Femur (tissue), 1 donor: ENCODE data around the gene PDZD2.

Experiments
- DNase-seq: peaks from one replicate; pipeline ENCODE4 v3.0.0-alpha.2; 2017

The PDZD2 gene

GRCh38 chr5:31833710-31834109 lies 194.8 kb downstream of the PDZD2 start:
- DNase-seq: no peak

GRCh38 chr5:31844622-31845345 lies 205.9 kb downstream of the PDZD2 start:
- no peak for DNase-seq

- DNase-seq: no peak
Measured at GRCh38 chr5:31845361-31845760, 206.4 kb downstream of the PDZD2 start.

DNA sequence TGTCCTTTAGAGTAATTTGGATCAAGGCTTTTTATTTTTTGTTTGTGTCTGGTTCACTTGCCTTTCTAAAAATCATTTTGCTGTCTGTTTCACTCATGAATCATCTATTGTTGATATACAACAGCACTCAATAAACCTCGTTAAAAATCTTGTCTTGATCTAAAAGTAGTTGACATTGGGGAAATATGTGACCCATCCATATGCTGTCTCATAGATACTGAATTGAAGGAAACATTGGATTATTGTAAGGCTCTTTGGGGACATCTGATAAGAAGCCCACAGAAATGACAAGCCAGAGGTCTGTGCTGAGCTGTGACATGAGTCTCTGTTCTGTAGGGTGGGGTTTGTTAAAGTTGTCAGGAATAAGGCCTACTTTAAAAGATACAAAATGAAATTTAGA lies 208.0 kb downstream of the PDZD2 start:
- no peak for DNase-seq

GRCh38 chr5:31847354-31847753 lies 208.4 kb downstream of the PDZD2 start:
- DNase-seq: no peak

DNA sequence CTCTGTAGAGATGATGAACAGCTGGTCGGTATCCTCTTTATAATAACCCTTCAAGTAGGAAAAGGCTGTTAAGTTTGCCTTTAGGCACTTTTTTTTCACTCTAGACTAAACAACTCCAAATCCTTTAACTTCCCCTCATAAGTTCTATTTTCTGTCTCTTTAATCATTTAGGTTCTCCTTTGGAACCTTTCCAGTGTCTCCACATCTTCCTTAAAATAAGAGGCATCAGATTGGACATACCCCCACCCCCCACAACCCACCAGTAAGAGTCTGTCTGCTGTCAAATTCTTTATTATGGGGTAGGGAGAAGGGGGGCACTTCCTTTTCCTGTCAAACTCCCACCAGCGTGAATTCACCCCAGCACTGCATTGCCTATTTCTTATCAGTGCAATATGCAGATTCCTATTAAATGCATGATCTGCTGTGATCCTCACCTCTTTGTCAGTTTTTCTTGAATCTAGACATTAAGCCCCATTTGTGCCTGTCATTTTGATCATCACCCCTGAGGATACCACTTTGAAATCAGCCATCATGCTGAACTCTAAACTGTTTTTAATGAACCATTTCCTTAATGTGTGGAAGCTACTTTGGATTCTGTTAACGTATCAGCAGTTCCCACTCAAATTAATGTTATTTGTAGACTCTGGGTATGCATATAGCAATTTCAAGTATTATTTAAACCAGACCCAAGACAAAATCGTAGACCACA lies 212.2 kb downstream of the PDZD2 start:
- no peak for DNase-seq

DNA sequence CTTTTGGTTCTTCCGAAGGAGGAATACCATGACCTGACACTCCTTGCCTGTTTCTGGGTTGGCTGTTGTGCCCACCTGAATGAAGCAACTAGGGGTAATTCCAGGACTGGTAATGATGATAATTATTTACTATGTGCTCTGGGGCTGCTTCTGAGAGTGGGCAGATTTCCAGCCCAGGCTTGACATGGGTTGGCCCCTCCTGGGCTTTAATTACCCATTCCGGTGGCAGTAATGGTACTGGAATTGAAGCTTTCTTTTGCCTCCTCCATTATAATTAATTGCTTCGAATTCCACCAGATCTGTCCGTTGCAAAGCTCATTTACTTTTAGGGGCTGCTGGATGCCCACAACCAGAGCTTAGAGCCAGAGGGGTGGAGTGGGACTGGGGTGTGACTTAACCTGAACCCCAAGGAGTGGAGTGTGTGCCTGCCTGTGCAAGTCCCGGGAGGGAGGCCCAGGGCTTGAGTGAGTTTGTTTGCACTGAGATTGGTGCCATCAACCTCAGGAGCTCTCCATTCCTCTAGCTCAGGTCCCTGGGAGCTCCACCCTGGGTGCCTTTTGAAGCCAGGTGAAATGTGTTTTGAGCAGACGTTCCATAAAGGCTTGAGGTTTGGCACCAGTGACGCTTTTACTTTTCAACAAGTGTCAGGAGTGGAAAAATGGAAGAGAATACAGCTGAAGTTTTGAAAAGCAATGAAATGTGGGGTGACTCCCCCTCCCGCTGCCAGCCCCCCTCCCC lies 214.6 kb downstream of the PDZD2 start:
- no peak for DNase-seq

GRCh38 chr5:31854181-31855133 lies 215.5 kb downstream of the PDZD2 start:
- peak; percentile 66 for DNase-seq

- DNase-seq: peak; percentile 56
Measured at GRCh38 chr5:31855134-31856040, 216.5 kb downstream of the PDZD2 start.

- DNase-seq: no peak
Measured at GRCh38 chr5:31859096-31859495, 220.2 kb downstream of the PDZD2 start.

DNA sequence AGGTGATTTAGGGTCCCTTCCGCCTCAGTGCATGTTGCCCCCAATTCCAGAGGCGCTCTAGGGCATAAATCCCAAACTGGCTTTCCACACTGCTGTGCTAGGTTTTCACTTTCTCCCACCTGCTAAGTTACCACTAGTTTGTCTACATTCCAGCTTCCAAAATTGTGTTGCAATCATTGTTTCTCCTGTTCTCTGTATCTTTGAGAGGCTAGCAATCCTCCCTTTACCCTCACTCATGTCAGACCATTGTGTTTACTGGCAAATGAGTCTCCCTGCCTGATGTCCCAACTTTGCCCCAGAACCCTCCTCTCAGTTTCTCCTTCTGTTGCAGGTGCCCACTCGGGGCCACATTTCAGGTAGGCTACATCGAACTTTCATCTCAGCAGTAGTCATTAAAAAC lies 221.3 kb downstream of the PDZD2 start:
- DNase-seq: no peak

GRCh38 chr5:31860726-31861433 lies 221.9 kb downstream of the PDZD2 start:
- no peak for DNase-seq

DNA sequence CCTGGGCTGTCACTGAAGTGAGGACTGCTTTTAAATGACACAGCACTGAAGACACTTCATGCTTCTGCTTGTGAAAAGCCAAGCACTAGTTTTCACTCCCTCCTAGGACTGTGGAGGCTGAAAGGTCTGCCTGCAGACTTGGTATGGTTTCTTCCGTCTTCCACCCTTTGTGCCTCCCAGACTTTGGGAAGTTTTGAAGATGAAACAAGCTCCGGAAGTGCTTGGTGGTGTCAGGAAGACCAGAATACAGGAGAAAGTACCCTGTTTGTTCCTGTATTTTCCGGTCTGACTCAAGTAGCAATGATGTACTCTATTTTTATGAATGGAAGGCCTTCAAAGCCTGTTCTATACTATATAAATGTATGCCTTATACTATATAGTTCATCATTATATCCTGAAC lies 222.7 kb downstream of the PDZD2 start:
- no peak for DNase-seq

GRCh38 chr5:31863991-31864411 lies 225.1 kb downstream of the PDZD2 start:
- no peak for DNase-seq

DNA sequence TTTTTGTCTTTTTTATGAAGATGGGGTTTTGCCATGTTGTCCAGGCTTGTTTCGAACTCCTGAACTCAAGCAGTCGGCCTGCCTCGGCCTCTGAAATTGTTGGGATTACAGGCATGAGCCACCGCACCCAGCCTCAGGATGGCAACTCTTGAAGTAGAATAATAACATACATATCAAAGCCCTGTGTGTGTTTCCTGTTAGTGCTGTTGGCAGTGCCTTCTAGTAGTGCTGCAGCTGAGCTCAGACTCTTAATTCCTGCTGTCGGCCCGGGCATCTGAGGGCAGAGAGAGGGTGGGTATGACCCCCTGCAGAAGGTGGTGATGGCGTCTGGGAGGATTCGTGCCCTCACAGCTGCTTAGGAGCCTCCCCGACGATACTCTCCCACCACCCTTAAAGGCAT lies 227.2 kb downstream of the PDZD2 start:
- DNase-seq: no peak

GRCh38 chr5:31867219-31867618 lies 228.3 kb downstream of the PDZD2 start:
- DNase-seq: no peak

DNA sequence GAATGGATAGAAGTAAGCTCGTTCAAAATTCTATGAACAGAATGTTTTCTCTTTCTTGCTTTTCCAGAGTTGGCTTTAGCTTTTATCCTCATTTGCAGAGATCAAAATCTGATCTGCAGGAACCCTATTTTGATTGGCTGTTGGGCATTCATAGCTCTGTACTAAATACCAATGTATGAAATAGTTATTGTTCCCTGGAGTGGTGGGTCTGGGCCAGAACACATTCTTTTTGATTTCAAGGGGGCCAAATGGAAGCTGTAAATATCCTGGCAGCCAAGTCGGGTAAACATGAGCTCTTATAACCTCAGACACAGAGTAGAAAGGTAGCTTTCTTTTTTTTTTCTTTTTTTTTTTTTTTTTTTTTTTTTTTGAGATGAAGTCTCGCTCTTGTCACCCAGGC lies 241.5 kb downstream of the PDZD2 start:
- DNase-seq: peak; percentile 57

DNA sequence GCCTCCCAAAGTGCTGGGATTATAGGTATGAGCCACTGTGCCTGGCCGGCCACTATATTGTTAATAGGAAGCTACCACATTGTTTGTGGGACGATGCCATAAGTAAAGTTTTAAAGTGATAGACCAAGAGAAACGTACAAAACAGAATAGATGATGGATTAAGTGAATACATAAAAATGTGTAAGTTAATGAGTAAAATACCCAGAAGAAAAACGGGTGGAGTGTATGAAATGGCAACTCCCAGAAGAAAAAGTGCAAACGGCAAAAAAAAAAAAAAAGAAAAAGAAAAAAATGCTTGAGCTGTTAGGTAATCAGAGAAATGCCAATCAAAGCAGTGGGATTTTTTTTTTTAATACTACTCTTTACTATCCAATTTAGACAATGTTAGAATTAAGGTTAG lies 246.0 kb downstream of the PDZD2 start:
- no peak for DNase-seq

DNA sequence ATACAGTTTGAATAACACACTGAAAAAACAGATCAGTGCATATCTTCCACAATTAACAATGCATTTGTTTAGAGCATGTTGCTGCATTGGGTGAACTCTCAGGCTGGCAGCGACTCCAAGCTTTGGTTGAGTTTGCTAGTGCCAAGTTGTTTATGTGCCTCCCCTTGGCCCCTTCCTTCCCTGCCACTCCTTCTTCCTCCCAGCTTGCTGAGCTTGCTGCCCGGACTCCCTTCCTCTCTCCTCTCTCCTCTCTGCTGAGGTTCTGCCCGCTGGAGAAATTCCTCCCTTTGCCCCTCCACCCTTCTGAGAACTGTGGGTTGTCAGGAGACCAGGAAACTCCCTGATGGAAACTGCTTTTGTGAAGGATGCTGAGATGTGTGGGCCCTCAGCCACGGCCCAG lies 247.3 kb downstream of the PDZD2 start:
- DNase-seq: peak; percentile 26

DNA sequence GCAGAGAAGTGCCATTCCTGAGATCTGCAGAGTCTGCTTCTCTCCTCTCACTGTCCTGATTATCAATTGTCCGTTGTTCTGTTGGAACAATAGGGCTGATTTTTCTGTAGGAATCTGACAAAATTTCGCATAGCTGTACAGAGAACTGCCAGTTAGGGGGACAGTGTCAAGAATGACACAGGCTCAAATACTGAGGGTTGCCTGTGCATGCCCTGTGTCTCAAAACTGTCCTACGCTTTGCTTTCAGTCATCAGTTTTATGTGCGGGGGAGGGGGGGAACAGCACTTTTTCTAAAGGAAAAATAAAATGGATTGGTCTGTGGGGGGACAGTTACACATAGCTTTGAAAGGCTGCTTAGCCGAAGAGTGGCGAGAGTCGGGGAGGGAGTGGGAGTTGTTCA lies 248.6 kb downstream of the PDZD2 start:
- DNase-seq: no peak

- DNase-seq: no peak
Measured at GRCh38 chr5:31888564-31888963, 249.6 kb downstream of the PDZD2 start.
